Placental pericyte (primary cell): Measurements from ENCODE around the gene TIMM29. TPM values are rescaled to one million over a fixed set of nuclear protein-coding genes. Genes with fewer than 3 reads are reported as not detected.

Experiments used
- total RNA-seq: library from RNA; depleted of rRNA; stranded (reverse); fragments of >200 nt; gene quantifications from 2 replicates; pipeline ENCODE4 v1.2.3, GENCODE V29; 2012

Gene TIMM29
- 24.9 and 41.7 TPM in 2 replicates for total RNA-seq

GRCh38 chr19:10928563-10929401 lies at the start of gene TIMM29, which contains the start of gene YIPF2:
TSS of gene TIMM29 (plus strand) at chr19:10928811. CDS start at chr19:10928823, 12 bp downstream.
TSS of gene YIPF2 (minus strand) at chr19:10928639. CDS start at chr19:10928410, 229 bp downstream.

GRCh38 chr19:10960314-10961072 lies 31.9 kb downstream of the TIMM29 start, which contains the start of gene SMARCA4:
TSS of gene SMARCA4 (plus strand) at chr19:10961030. CDS start at chr19:10984152, 23,122 bp downstream.

Other genes with a start within 250 kb of the TIMM29 start
- 26.9 and 30.1 TPM in 2 replicates for gene QTRT1, start 227.4 kb upstream of the TIMM29 start, total RNA-seq
- 137 and 157 TPM in 2 replicates for gene DNM2, start 210.7 kb upstream of the TIMM29 start, total RNA-seq
- gene TMED1, start 92.6 kb upstream of the TIMM29 start, total RNA-seq = 37.5 and 64.3 TPM in 2 replicates
- gene C19orf38, start 80.4 kb upstream of the TIMM29 start, total RNA-seq = not detected in 2 replicates
- 27.1 and 58.0 TPM in 2 replicates for gene CARM1, start 57.3 kb upstream of the TIMM29 start, total RNA-seq
- 131 and 175 TPM in 2 replicates for gene YIPF2, start 172 bp upstream of the TIMM29 start, total RNA-seq
- gene SMARCA4, start 32.2 kb downstream of the TIMM29 start, total RNA-seq = 83.6 and 143 TPM in 2 replicates
- gene LDLR, start 160.7 kb downstream of the TIMM29 start, total RNA-seq = 293 and 584 TPM in 2 replicates
- gene SPC24, start 227.0 kb downstream of the TIMM29 start, total RNA-seq = 2.8 and 110 TPM in 2 replicates